ENCODE data around the gene EPO.

- no peak for TF ChIP-seq CTCF (IDR thresholded peaks at IDR 0.05 in 8 of 11, conservative IDR thresholded peaks at IDR 0.05 in 3 of 11)
- TF ChIP-seq POLR2A (IDR thresholded peaks at IDR 0.05), result no peak
Measured at GRCh38 chr7:100688326-100688860, 31.9 kb upstream of the EPO start.
